Astrocyte of the spinal cord (primary cell): Measurements from ENCODE around the gene PJA2.

Source experiments
- DNase-seq: peaks from one replicate; pipeline ENCODE4 v3.0.0; 2011; ENCODE audit warnings: low read depth, low spot score
- H3K4me3 ChIP-seq: 2 replicates; pipeline ENCODE4 v1.5.1; 2011; ENCODE audit warnings: low read depth, mild to moderate bottlenecking, low read length, moderate library complexity
- in situ Hi-C: cut with HindIII; loops from 2 replicates; pipeline ENCODE4 v1.10.0; 2017; ENCODE audit warnings: low sequenced_read_pairs
- TF ChIP-seq, protein P1 (sequence below): IDR thresholded peaks from 2 replicates; pipeline ENCODE4 v1.5.1; 2012; ENCODE audit warnings: low read depth, mild to moderate bottlenecking, low read length, inconsistent platforms

PJA2 gene

DNA sequence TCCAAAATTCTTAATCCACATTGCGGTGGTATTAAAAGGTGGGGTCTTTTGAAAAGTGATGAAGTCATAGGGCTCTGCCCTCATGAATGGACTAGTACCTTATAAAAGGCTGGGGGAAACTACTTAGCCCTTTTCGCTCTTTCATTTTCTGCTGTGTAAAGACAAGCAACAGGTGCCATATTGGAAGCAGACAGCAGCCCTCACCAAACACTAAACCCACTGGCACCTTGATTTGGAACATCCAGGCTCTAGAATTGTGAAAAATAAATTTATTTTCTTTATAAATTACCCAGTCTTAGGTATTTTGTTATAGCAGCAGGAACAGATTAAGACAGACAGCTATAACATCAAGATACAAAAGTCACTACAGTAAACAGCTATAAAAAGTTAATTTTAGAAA is 12.8 kb downstream of the PJA2 start:
- in situ Hi-C loops: no loop called here
- TF ChIP-seq, protein P1, sequence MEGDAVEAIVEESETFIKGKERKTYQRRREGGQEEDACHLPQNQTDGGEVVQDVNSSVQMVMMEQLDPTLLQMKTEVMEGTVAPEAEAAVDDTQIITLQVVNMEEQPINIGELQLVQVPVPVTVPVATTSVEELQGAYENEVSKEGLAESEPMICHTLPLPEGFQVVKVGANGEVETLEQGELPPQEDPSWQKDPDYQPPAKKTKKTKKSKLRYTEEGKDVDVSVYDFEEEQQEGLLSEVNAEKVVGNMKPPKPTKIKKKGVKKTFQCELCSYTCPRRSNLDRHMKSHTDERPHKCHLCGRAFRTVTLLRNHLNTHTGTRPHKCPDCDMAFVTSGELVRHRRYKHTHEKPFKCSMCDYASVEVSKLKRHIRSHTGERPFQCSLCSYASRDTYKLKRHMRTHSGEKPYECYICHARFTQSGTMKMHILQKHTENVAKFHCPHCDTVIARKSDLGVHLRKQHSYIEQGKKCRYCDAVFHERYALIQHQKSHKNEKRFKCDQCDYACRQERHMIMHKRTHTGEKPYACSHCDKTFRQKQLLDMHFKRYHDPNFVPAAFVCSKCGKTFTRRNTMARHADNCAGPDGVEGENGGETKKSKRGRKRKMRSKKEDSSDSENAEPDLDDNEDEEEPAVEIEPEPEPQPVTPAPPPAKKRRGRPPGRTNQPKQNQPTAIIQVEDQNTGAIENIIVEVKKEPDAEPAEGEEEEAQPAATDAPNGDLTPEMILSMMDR: no peak
- DNase-seq: no peak
- no peak overlapping the region for H3K4me3 ChIP-seq

DNA sequence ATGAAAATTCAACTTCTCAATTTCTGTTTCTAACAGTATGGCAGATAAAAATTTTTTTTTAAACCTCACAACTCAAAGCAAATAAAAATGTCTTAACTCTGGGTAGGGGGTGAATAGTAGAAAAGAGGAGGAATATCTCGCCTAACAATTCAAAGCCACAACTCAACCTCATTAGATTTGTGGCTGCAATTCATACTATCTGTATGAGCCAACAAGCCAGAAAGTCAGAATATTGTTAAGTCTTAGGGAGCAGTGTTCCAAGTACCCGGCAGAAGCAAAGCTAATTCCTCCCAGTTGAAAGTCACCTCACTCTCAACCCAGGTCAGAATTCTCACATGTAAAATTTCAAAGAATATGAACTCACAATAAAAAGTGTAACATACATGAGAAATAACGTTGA is 15.0 kb downstream of the PJA2 start:
- in situ Hi-C loops: no loop called here
- DNase-seq: peak; percentile 33
- TF ChIP-seq, protein P1: no peak
- no peak overlapping the region for H3K4me3 ChIP-seq

DNA sequence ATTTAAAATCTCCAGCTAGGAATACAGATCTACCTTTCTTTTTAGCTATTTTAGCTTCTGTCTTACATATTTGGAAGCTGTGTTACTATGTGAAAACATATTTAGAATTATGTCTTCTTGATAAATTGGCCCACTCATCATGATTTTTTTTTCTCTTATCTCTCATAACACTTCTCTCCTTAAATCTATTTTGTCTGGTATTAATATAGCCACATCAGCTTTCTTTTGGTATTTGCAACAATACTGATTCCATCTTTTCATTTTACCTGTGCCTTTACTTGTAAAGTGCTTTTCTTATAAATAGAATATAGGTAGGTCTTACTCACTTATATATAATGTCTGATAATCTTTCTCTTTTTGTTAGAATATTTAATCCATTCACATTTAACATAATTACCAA is 19.6 kb downstream of the PJA2 start:
- TF ChIP-seq, protein P1: no peak
- no peak for DNase-seq
- H3K4me3 ChIP-seq: no peak overlapping the region
- in situ Hi-C loops: no loop called here

DNA sequence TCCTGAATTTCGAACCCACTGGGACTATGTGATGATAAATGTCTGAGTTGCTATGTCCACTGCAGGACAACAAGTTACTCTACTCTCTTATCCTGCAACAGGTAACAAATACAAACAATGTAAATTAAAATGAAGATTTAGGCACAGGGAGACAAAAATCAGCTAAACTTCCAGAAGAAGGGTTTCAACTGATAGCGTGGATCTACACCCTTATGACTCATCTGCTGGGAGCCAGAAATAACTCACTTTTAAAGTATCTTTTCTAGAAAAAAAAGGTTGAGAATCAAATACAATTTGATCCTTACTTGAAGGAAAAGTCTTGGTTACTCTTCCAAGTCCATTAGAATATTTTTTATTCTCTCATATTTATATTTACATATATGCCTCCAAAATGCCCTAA is 21.4 kb downstream of the PJA2 start:
- TF ChIP-seq, protein P1: no peak
- H3K4me3 ChIP-seq: no peak overlapping the region
- in situ Hi-C loops: no loop called here
- DNase-seq: peak; percentile 26

- DNase-seq: no peak
- no peak overlapping the region for H3K4me3 ChIP-seq
- TF ChIP-seq, protein P1: no peak
- in situ Hi-C loops: no loop called here
Observed at GRCh38 chr5:109387408-109387974, 22.3 kb downstream of the PJA2 start.

DNA sequence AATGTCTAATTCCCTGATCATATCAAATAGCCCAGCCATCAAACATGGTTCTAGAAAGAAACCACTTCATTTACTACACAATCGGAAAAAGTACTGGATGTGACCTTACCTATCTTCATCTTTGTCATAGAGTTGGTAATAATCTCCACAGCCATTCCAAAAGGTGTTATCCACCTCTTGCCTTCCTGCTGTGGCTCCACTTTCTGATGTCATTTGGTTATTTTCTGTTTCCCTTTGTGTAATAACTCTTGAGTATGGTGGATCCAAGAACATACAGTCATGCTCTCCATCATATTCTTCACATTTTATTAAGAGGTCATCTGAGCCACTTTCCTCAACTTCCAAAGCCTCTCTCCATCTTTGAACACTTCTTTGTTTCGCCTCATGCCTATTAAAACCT is 31.7 kb downstream of the PJA2 start:
- DNase-seq: no peak
- in situ Hi-C loops: no loop called here

More for the DNA sequence above, 31.7 kb downstream of the PJA2 start:
- H3K4me3 ChIP-seq: no peak overlapping the region
- TF ChIP-seq, protein P1: no peak
